Measurements from ENCODE around the gene DGKE.

The DGKE gene

DNA sequence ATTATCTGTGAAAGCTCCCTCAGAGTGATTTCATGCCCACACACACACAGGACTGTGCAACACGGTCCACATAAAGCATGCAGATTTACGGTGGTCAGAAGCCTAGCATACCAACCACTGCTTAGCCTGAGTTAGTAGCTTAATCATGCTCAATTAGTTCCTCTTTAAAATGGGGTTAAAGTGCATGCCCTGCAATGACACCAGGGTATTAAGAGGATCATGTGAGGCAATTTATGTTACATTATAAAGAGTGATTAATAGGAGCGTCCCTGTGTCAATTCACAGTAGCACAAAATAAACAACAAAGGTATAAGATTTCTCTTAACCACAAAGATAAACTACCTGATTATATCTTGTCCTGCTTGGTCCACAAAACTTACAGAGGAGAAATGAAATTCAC is 40.0 kb upstream of the DGKE start:
- no peak overlapping the region for H3K4me3 ChIP-seq (ENCODE audit: low read depth, low read length)
- DNase-seq (ENCODE audit: low read depth) = no peak
- TF ChIP-seq CTCF (IDR thresholded peaks at IDR 0.05; ENCODE audit: insufficient read depth, low read depth, low read length, missing control alignments) = no peak

DNA sequence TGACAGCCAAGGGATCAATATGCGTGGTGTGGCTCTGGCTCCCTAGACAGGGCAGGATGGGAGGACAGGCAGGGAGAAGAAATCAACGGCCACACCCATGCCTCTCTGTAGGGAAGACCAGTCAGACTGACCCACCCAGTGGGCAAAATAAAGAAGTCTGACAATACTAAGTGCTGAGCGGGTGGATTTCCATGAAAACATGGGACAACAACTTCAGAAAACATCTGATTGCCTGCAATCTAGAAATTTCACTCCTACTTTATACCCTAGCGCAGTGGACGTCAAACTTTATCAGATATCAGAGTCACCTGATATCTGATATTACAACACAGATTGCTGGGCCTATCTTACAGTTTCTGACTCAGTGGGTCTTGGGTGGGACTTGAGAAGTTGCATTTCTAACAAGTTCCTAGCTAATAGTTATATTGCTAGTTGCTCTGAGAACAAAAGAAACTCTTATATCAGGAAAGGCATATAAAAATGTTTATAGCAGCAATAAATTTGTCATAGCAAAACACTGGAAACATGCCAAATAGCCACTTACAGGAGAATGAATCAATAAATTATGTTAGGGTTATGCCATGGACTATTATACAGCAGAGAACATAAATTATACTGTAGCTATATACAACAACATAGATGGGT is 38.6 kb upstream of the DGKE start:
- DNase-seq (ENCODE audit: low read depth) = no peak
- no peak for TF ChIP-seq CTCF (IDR thresholded peaks at IDR 0.05; ENCODE audit: insufficient read depth, low read depth, low read length, missing control alignments)
- H3K4me3 ChIP-seq (ENCODE audit: low read depth, low read length) = no peak overlapping the region

DNA sequence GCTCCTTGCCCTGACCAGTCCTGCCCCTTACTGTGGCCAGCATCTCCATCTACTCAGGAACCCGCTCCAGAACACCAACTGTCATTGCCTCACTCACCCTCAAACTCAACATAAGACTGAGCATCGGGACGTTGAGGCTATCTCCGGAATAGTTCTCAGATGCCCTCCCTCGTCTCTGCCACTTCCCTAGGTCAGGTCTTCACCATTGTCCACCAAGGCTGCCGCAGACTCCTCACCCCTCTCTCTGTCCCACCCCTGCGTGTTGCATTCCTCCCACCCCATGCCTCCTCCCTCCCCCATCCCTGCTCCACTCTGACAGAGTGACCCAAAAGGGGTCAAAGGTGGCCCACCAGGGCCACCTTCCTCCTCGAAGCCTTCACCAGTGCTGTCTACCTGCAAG is 37.4 kb upstream of the DGKE start:
- DNase-seq (ENCODE audit: low read depth) = no peak
- no peak overlapping the region for H3K4me3 ChIP-seq (ENCODE audit: low read depth, low read length)
- no peak for TF ChIP-seq CTCF (IDR thresholded peaks at IDR 0.05; ENCODE audit: insufficient read depth, low read depth, low read length, missing control alignments)

DNA sequence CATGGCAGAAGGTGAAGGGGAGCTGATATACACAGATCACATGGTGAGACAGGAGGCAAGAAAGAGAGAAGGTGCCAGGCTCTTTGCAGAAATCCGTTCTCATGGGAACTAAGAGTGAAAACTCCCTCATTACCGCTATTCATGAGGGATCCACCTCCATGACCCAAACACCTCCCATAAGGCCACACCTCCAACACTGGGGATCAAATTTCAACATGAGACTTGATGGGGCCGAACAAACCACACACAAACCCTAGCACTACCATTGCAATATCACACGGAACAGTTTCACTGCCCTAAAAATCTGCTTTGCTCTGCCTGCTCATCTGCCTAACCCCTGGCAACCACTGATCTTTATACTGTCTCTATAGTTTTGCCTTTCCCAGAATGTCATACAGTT is 35.0 kb upstream of the DGKE start:
- TF ChIP-seq CTCF (IDR thresholded peaks at IDR 0.05; ENCODE audit: insufficient read depth, low read depth, low read length, missing control alignments) = no peak
- no peak for DNase-seq (ENCODE audit: low read depth)
- no peak overlapping the region for H3K4me3 ChIP-seq (ENCODE audit: low read depth, low read length)

GRCh38 chr17:56801459-56802178 is 32.3 kb upstream of the DGKE start:
- TF ChIP-seq CTCF (IDR thresholded peaks at IDR 0.05; ENCODE audit: insufficient read depth, low read depth, low read length, missing control alignments) = no peak
- no peak for DNase-seq (ENCODE audit: low read depth)

GRCh38 chr17:56803071-56803470 is 30.9 kb upstream of the DGKE start:
- TF ChIP-seq CTCF (IDR thresholded peaks at IDR 0.05; ENCODE audit: insufficient read depth, low read depth, low read length, missing control alignments) = no peak
- no peak for DNase-seq (ENCODE audit: low read depth)
- no peak overlapping the region for H3K4me3 ChIP-seq (ENCODE audit: low read depth, low read length)

More at GRCh38 chr17:56801459-56802178, 32.3 kb upstream of the DGKE start:
- no peak overlapping the region for H3K4me3 ChIP-seq (ENCODE audit: low read depth, low read length)

Data from GM12865 (cell line).